ENCODE results near the gene CYLD.

Gene CYLD

GRCh38 chr16:50741781-50742575 is at the start of gene CYLD:
CYLD (plus strand) TSS chr16:50742086; CDS start chr16:50749699, 7,613 bp downstream.
- peak; percentile 93 to 100 (median 98) for DNase-seq

DNA sequence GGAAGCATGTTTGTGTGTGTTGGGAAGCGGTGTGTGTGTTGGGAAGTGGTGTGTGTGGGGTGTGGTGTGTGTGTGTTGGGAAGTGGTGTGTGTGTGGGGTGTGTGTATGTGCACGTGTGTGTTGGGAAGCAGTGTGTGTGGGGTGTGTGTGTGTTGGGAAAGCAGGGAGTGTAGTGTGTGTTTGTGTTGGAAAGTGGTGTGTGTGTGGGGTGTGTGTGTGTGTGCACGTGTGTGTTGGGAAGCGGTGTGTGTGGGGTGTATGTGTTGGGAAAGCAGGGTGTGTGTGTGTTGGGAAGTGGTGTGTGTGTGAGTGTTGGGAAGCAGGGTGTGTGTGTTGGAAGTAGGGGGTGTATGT is 49.3 kb upstream of the CYLD start:
- DNase-seq, result no peak

GRCh38 chr16:50692999-50693781 is 48.7 kb upstream of the CYLD start, which contains the start of gene NOD2:
NOD2 (plus strand) TSS chr16:50693606; CDS start chr16:50699496, 5,890 bp downstream.
- no peak for DNase-seq

- no peak for DNase-seq
These were observed 47.7 kb upstream of the CYLD start for GRCh38 chr16:50694206-50694605.

DNA sequence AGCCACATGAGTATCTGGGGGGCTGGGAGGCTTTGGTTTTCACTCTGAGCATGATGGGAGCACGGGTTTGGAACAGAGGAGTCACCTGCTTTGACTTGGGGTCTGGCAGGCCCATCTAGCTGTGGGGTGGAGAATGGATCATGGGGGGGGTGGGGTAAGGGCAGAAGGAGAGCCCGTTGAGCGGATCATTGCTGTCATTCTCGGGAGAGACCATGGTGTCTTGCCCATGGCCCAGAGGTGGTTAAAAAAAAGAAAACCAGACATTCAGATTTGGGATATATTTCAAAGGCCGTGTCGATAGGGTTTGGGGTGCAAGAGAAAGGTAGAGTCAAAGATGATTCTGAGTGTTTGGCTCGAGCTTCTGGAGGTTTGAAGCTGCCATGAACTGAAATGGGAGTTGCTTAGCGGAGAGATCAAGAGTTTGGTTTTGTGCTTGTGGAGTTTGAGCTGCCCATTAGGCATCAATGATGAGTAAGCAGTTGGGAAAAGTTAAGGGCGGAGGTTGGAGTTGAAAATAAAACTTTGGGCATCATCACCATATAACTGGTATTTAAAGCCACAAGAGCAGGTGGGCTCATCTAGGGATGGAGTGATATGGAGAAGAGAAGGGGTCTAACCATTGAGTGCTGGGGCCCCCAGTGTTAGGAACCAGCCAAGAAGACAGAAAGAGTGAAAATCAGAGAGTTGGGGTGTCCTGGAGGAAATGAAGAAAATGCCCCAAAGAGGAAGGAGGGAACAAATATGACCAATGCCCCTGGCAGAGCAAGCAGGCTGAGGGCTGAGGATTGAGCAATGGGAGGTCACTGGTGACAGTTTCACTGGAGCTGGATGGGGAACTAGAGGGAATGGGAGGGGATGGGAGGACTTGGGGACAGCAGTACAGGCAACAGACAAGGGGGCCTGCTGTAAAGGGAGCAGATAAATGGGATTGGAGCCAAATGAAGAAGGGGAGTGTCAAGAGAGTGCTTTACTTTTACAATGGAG is 46.6 kb upstream of the CYLD start:
- DNase-seq, result peak in 3 of 14 donors; percentile 8 to 45 (median 32)

GRCh38 chr16:50696126-50696525 is 45.8 kb upstream of the CYLD start:
- DNase-seq, result no peak

DNA sequence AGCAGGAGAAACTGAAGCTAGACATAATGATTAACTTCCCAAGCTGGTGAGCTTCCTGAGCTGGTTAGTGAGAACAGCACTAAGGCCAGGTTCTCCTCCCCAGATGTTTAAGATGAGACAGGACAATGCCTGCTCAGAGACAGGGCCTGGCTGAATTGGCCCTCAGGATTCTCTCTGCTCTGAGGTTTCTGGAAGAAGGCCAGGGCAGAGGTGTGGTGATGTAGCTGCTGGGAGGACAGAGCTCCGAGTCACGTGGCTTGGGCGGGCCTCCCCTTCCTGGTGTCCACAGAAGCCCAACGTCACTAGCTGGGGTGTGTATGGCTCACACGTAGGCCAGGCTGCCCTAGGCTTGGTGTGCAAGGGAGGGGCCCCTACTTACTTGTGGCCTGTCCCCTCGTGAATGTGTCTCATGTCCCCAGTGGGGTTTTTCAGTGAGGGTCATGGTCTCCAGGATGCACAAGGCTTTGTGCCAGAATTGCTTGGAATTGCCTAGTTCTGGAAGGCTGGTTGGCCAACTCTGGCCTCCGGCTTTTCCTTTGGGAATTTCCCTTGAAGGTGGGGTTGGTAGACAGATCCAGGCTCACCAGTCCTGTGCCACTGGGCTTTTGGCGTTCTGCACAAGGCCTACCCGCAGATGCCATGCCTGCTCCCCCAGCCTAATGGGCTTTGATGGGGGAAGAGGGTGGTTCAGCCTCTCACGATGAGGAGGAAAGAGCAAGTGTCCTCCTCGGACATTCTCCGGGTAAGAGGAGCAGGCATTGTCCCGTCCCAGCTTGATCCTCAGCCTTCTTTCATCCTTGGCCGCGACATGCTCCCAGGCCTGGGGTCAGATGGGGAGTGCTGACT is 45.1 kb upstream of the CYLD start:
- DNase-seq, result peak in 3 of 14 donors; percentile 16 to 43 (median 21)

GRCh38 chr16:50697421-50697715 is 44.5 kb upstream of the CYLD start:
- DNase-seq, result no peak

GRCh38 chr16:50697881-50698767 is 43.8 kb upstream of the CYLD start:
- DNase-seq, result peak in 10 of 14 donors; percentile 15 to 58 (median 34)

- DNase-seq, result no peak
These were observed 42.3 kb upstream of the CYLD start for GRCh38 chr16:50699326-50700159.

DNA sequence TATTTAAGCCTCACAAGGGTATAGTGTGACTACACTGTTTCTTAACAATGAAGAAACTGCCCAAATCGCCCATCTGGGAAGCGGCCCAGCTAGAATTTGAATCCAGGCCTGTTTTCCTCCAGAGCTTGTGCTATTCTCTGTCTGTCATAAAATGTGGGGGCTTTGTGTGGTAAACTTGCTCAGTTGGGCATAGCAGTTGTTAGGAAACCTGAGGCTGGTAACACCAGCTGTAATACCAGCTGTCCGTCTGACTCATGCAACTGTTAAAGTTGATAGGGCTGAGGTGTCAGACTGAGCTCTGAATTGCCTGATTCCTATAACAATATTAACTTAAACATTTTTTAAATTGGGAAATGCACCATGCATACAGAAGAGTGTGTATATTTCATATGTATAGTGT is 39.2 kb upstream of the CYLD start:
- no peak for DNase-seq

- no peak for DNase-seq
These were observed 37.6 kb upstream of the CYLD start for GRCh38 chr16:50704245-50704644.

DNA sequence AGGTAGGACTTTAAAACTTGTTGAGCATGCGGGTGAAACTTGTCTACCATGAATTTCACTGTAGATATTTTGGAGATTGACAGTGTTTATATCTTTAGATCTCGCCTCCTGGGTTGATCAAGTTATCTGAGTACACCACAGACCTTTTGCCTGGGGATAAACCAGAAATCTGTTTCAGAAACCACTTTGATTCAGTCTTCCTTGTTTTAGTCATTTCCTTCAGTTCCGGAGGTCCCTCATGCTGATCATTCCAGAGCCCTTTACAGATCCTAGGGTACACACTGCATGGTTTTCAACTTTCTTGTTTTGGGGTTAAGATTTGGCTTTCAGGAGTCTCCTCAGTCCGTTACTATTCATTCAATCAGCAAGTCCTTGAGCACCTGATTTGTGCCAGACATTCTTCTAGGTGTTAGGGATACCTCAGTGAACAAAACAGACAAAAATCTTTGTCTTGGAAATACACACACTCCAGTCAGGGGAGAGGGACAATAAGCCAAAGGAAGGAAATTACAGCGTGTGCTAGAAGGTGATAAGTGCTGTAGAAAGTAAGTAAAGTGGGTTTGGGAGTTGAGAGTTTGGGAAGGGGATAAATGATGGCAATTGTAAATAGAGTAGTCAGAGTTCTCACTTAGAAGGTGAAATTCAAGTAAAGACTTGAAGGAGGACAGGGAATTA is 36.3 kb upstream of the CYLD start:
- no peak for DNase-seq

DNA sequence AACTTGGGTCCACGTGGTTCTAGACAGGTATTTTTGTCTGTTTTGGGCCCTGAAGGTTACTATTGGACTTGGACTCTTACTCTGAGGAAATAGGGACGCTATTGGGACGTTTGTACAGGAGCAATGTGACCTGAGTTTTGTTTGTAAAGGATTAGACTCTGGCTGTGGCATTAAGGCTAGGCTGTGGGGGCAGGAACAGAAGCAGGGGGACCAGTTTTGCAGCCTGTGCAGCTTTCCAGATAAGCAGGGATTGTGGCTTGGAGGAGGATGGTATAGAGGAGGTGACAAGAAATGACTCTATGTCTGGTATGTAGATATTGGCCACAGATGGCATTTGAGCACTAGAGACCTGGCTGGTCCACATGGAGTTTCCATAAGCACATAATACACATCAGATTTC is 35.6 kb upstream of the CYLD start:
- DNase-seq, result no peak

DNA sequence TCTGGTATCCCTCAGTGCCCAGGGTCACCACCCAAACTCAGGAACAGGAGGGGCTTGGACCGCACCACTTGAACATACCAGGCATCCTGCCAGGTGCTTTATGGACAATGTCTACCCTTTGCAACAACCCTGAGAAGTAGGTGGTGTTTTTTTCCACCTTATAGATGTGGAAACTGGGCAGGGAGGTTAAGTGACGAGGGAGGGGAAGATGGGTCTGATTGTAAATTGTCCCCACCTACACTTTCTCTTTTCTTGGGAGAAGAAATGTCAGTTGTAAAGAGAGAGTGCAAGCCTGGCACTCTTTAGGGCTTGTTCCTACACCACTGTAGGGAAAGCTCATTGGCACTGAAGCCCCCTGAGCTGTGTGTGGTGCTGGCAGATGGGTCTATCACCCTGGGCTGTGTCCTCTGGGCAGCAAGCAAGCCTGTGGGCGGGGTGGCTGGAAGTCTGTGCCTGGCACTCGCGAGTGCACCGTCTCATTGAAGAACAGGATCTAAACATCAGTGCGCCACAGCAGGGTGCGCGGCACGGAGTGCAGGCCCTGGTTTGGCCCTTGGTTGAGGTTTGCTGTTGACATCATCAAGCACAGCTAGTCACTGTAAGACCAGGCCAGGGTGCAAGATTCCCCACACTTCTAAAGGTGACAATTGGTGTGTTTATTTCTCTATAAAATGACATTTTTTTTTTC is 33.4 kb upstream of the CYLD start:
- DNase-seq, result no peak

DNA sequence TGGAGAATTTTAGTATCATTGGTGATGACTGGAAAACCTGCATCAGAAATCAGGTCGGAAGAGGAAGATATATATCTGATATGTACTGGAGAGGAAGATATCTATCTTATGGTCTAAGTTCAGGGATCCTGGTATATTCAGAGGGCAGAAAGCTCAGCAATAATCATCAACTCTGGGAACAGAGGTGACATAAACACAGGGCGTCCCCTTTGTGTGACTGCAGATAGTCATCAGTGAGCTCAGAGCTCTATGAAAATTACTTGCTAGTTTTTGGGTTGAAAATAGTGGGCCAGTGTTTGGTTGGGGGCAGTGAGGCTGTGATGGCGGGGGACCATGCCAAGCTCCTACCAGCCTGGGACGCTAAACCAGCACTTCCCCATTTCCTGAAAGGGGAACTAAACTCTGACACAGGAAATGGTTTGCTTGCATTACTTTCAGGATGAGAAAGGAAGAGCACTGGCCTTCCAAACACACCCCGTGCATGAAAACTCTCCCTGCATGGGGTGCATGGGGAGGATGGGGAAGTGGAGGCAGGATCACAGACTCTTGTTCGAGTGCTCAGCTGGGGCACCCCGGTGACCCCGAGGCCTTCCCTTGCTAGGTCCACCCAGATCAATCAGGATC is 32.7 kb upstream of the CYLD start:
- peak in 3 of 14 donors; percentile 5 to 29 (median 19) for DNase-seq

GRCh38 chr16:50709980-50710379 is 31.9 kb upstream of the CYLD start:
- no peak for DNase-seq

DNA sequence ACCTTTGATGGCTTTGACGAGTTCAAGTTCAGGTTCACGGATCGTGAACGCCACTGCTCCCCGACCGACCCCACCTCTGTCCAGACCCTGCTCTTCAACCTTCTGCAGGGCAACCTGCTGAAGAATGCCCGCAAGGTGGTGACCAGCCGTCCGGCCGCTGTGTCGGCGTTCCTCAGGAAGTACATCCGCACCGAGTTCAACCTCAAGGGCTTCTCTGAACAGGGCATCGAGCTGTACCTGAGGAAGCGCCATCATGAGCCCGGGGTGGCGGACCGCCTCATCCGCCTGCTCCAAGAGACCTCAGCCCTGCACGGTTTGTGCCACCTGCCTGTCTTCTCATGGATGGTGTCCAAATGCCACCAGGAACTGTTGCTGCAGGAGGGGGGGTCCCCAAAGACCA is 30.8 kb upstream of the CYLD start:
- no peak for DNase-seq

Measured in C1 segment of cervical spinal cord (tissue), 14 donors.